SKM-1 treated with dmso at 0.1 percent for 144 hours (cell line): ENCODE data around the gene CX3CL1.
A peak's percentile ranks its signal among the peaks of the same experiment; 100 is the strongest.
"Not testable (repeated sequence)": the region's sequence is repeated elsewhere in the genome, so short reads cannot be mapped to it uniquely, and the experiment has no call there.

Experiments
- DNase-seq: peaks from one replicate; lab custom pipeline; 2025; ENCODE audit not compliant: unreplicated experiment; lab: John Stamatoyannopoulos, UW

CX3CL1 gene

DNA sequence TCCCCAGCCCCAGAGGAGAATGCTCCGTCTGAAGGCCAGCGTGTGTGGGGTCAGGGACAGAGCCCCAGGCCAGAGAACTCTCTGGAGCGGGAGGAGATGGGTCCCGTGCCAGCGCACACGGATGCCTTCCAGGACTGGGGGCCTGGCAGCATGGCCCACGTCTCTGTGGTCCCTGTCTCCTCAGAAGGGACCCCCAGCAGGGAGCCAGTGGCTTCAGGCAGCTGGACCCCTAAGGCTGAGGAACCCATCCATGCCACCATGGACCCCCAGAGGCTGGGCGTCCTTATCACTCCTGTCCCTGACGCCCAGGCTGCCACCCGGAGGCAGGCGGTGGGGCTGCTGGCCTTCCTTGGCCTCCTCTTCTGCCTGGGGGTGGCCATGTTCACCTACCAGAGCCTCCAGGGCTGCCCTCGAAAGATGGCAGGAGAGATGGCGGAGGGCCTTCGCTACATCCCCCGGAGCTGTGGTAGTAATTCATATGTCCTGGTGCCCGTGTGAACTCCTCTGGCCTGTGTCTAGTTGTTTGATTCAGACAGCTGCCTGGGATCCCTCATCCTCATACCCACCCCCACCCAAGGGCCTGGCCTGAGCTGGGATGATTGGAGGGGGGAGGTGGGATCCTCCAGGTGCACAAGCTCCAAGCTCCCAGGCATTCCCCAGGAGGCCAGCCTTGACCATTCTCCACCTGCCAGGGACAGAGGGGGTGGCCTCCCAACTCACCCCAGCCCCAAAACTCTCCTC lies 10.4 kb downstream of the CX3CL1 start:
- no peak for DNase-seq

DNA sequence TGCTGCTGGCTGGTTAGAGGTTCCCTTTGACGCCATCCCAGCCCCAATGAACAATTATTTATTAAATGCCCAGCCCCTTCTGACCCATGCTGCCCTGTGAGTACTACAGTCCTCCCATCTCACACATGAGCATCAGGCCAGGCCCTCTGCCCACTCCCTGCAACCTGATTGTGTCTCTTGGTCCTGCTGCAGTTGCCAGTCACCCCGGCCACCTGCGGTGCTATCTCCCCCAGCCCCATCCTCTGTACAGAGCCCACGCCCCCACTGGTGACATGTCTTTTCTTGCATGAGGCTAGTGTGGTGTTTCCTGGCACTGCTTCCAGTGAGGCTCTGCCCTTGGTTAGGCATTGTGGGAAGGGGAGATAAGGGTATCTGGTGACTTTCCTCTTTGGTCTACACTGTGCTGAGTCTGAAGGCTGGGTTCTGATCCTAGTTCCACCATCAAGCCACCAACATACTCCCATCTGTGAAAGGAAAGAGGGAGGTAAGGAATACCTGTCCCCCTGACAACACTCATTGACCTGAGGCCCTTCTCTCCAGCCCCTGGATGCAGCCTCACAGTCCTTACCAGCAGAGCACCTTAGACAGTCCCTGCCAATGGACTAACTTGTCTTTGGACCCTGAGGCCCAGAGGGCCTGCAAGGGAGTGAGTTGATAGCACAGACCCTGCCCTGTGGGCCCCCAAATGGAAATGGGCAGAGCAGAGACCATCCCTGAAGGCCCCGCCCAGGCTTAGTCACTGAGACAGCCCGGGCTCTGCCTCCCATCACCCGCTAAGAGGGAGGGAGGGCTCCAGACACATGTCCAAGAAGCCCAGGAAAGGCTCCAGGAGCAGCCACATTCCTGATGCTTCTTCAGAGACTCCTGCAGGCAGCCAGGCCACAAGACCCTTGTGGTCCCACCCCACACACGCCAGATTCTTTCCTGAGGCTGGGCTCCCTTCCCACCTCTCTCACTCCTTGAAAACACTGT lies 11.3 kb downstream of the CX3CL1 start:
- DNase-seq, result no peak

DNA sequence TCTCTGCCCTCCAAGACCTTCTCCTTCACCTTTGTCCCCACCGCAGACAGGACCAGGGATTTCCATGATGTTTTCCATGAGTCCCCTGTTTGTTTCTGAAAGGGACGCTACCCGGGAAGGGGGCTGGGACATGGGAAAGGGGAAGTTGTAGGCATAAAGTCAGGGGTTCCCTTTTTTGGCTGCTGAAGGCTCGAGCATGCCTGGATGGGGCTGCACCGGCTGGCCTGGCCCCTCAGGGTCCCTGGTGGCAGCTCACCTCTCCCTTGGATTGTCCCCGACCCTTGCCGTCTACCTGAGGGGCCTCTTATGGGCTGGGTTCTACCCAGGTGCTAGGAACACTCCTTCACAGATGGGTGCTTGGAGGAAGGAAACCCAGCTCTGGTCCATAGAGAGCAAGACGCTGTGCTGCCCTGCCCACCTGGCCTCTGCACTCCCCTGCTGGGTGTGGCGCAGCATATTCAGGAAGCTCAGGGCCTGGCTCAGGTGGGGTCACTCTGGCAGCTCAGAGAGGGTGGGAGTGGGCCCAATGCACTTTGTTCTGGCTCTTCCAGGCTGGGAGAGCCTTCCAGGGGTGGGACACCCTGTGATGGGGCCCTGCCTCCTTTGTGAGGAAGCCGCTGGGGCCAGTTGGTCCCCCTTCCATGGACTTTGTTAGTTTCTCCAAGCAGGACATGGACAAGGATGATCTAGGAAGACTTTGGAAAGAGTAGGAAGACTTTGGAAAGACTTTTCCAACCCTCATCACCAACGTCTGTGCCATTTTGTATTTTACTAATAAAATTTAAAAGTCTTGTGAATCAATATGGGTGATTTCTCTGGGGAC lies 12.2 kb downstream of the CX3CL1 start:
- DNase-seq, result peak; percentile 62

DNA sequence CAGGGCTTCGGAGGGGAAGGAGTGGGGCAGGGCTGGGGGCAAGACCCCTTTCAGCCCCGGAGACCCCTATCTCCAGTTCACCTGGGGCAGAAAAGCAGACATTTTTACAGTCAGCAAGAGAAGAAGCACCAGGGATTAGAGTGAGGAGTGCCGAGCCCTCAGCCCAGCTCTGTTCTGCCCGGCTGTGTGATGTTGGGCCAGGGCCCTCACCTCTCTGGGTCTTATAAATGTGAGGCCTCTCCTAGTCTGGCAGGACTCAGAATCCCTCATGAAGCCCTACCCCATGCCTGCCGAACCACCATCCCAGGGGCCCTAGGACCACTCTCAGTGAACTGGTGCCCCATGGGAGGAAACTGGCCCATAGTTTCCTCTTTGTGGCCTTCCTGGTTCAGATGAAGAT lies 12.8 kb downstream of the CX3CL1 start:
- no peak for DNase-seq

DNA sequence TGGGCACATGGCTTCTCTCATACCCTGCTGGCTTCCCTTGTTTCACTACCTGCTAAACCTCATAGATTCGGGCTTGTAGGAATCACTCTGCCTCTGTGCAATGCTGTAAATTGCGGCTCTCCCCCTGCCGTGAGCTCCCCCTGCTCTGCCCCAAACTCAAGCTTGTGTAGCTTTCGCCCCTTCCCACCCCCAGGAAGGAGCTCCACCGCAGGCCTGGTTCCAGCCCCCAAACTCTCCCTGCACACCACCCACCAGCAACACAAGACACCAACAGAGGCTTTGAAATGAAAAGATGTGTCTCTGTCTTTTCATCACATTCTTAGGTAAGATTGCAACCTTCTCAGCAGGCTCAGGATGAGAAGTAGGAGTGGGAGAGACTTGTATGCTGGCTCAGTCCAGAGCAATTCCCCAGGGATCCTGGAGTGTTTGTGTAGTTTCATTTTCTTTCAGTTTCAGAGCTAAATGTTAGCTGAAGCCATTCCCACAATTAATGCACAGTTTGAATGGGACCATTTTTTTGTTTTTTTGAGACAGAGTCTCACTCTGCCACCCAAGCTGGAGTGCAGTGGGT lies 14.2 kb downstream of the CX3CL1 start:
- DNase-seq, result no peak

DNA sequence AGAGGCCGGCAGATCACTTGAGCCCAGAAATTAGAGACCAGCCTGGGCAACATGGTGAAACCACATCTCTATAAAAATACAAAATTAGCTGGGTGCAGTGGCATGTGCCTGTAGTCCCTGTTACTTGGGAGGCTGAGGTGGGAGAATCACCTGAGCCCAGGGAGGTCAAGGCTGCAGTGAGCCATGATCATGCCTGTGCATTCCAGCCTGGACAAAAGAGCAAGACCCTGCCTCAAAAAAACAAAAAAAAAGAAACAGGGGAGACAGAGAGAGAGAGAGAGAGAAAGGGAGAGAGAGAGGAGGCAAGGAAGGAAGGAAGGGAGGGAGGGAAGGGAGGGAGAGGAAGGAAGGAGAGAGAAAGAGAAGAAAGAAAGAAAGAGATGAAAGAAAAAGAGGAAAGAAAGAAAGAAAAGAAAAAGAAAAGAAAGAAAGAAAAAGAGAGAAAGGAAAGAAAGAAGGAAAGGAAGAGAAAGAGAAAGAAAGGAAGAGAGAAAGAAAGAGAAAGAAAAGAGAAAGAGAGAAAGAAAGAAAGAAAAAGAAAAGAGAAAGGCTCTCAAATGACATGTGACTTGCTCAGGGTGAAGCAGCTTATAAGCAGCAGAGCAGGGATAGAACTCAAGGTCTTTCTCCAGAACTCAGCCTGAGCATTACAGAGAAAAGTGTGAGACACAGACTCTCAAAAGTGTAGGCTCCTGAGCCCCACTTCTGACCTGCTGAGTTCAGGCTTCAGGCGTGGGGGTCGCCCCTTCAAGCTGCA lies 15.5 kb downstream of the CX3CL1 start:
- no peak for DNase-seq

DNA sequence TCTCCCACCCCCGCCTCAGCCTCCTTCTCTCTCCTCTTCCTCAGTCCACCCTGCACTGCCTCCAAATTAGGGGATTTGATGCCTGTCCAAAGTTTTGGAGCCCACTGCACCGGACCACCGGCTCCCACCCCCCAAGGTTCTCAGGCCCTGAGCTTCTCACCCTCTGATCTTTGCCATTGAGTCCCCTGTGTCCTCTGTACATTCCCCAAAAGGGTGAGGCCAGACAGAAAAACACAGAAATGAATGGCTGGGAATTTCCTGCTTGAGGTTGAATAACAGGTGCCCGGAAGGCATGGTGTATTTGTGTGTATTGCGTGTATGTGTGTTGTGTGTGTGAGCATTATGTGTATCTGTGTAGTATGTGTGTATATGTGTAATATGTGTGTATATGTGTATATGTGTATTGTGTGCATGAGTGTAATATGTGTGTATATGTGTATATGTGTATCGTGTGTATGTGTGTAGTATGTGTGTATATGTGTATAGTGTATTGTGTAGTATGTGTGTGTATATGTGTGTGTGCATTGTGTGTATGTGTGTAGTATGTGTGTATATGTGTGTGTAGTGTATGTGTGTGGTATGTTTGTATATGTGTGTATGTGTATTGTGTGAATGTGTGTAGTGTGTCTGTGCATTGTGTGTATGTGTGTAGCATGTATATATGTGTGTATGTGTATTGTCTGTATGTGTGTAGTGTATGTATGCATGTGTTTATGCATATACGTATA lies 16.2 kb downstream of the CX3CL1 start:
- DNase-seq, result no peak

DNA sequence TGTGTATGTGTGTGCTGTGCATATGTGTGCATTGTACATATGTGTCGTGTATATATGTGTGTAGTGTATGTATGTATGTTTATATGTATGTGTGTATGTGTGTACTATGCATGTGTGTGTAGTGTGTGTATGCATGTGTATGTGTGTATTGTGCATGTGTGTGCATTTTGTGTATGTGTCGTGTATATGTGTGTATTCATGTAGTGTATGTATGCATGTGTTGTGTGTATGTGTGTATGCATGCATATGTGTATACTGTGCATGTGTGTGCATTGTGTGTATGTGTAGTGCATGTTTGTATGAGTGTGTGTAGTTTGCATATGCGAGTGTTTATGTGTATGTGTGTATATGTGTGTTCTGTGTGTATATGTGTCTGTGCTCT lies 16.8 kb downstream of the CX3CL1 start:
- no peak for DNase-seq

DNA sequence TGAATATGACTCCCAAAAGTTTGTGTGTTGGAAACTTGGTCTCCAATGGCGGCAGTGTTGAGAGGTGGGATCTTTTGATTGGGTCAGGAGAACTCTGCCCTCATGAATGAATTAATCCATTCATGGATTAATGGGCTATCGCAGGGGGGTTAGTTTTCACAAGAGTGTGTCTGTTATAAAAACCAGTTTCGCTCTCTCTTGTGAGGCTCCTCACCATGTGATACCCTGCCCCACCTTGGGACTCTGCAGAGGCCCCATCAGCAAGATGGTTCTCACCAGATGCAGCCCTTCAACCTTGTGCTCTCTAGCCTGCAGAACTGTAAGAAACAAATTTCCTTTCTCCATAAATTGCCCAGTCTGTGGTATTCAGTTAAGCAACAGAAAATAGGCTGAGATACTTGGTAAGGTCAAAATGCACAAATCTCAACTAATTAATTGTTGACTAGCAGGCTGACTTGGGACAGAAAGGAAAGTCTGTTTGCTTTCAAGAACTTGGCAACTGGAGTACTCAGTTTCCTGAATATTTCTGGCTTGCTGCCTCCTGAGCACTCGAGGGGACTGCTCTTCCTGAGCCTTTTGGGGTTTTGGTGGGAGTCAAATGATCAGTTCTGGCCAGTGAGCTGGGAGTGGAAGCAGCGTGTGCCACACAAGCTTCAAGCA lies 18.5 kb downstream of the CX3CL1 start:
- DNase-seq, result no peak

DNA sequence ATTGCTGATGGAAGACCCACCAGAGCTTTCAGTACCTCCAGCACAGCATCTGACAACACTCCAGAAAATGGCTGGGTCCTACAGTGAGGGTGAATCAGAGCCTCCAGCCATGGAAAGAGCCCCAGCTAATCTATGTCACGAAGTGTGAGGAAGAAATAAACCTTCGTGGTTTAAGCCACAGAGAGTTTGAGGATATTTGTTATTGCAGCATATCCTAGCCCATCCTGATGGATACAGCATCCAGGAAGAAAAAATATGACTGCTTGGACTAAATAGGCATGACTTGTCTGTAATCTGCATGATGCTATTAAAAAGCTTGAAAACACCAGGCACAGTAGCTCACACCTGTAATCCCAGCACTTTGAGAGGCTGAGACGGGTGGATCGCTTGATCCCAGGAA lies 19.0 kb downstream of the CX3CL1 start:
- DNase-seq, result no peak

DNA sequence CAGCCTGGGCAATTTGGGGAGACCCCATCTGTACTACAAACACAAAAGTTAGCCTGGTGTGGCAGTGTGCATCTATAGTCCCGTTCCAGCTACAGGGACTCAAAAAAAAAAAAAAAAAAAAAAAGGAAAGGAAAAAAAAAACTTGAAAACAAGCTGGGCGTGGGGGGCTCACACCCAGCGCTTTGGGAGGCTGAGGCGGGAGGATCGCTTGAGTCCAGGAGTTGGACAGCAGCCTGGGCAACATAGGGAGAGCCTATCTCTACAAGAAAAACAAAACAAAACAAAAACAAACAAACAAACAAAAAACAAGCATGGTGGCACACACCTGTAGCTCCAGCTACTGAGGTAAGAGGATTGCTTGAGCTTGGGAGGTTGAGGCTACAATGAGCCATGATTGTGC lies 19.4 kb downstream of the CX3CL1 start:
- no peak for DNase-seq

DNA sequence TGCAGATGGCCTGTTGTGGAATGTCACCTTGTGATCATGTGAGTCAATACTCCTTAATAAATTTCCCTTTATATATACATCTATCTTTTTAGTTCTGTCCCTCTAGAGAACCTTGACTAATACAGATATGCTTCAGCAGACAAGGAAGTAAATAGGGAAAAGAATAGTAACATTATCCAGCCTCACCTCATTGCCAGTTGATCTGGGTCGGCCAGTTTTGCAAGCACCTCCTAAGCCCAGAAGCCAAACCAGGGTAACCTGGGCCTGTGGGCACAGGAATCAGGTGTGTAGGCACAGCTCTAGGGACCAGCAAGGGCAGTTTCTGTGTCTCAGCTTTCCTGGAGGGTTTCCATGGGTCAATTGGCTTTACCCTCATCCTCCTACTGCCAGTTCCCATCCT lies 20.4 kb downstream of the CX3CL1 start:
- DNase-seq, result no peak

DNA sequence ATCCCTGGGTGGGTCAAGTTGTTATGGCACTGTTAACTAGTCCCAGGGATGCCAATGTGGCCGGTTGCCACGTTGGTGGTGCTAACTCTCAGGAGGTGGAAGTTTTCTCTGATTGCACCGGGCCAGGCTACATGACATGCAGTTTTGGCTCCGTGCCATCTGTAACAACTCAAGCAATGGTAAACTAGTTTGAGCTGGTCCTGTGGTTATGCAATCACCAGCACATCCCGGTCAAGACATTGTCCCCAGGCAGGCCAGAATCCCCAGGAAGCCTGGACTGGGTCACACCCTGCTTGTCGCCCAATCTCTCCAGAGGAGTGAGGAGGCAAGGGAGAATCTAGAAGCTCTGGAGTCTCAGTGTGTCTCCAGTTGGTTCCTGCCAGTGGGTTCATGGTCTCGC lies 22.2 kb downstream of the CX3CL1 start:
- DNase-seq, result no peak

DNA sequence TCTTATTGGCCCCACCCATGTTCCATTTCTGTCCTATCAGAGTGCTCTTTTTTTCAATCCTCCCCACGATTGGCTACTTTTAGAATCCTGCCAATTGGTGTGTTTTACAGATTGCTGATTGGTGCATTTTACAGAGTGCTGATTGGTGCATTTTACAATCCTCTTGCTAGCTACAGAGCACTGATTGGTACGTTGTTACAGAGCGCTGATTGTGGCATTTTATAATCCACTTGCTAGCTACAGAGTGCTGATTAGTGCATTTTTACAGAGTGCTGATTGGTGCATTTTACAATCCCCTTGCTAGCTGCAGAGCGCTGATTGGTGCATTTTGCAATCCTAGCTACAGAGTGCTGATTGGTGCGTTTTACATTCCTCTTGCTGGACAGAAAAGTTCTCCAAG lies 22.7 kb downstream of the CX3CL1 start:
- no peak for DNase-seq

DNA sequence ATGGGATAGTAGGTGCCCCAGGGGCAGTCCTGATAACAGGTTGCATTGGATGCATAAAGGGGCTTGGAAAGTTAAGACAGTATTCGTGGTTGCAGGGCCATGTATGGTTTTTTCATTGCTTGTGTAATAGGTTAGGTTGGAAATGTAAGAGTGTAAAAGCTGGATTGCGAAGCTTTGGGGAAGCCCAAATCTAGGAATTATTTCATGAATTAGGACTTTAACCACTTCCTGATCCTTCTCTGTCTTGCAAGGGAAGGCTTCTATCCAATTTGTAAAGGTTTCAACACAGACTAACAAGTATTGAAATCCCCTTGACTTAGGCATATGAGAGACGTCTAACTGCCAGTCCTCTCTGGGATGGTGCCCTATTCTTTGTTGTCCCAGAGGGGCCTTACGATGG lies 24.5 kb downstream of the CX3CL1 start:
- DNase-seq, result no peak

DNA sequence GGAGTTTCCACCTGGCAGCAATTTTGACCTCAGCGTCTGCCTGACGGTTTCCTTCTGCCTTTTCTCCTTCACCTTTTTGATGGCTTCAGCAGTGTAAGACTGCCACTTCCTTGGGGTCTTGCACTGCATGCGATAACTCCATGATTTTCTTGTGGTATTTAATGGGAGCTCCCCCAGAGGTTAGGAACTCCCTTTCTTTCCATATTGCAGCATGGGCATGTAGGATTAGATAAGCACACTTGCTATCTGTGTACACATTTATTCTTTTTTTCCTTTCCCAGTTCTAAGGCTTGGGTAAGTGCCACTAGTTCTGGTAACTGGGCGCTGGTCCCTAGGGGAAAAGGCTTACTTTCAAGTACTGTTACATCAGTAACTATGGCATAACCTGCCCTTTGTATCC lies 25.2 kb downstream of the CX3CL1 start:
- not testable (repeated sequence) for DNase-seq

DNA sequence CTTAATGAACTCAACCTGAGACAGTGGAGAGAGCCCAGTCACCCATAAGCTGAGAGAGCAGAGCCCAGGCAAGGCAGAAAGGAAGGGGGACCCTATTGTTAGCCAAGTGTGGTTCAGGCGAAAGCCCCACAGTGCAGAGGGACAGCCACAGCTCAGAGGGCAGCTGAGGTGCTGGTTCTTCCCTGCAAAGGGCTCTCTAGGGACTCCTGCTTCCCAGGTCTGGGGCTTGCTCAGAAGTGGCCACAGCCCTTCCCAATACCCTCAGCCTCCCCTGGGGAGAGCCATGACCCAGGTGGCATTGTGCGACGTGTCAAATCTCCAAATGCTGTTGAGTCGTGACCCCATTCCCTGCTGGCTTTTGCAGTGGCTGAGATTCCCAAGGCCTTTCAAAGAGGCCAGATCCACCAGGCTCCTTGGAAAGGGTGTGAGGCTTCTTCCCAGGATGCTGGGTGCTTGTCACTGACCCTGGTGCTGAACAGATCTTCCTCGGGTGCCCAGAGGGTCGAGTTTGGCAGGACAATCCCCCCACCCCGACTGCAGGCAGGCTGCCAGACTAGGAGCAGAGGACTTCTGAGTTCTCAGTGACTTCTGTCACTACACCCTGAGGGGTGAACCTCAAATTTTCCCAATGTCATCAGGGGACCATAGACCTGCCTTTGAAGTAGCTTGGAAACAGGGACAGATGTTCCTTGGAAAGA lies 29.8 kb downstream of the CX3CL1 start:
- no peak for DNase-seq

DNA sequence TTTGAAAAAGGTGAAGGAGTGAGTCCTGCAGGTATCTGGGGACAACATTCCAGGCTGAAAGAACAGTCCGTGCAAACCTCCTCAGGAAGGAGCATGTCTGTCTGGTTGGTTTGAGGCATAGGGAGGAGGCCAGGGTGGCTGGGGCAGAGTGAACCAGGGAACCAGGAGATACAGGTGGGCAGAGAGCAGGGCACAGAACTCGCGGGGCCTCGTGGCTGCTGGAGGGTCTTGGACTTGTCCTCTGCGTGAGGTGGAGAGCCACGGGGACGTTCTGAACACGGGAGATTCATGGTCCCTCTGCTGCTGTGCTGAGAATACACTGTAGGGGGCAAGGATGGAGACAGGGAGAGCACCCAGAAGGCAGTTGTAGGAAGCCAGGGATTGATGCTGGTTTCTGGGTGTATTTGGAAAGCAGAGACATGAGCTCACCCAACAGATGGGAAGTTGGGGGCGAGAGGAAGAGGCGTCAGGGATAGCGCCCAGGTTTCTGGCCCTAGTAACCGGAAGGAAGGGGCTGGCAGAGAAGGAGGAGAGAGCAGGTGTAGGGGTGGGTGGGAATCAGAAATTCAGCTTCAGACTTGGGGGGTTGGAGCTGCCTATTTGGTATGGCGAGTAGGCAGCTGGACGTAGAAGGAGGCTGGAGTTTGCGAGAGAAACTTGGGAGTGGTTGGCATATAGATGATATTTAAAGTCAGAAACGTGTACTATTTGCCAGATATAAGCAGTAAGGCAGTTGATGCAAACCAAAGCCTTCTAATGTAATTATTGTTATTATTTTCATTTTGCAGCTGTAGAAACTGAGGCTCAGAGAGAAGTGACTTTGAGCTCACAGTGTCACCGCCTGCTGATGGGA lies 31.9 kb downstream of the CX3CL1 start, which contains the start of gene CCL17:
TSS of gene CCL17 (plus strand) at position 803 of the 853 bp plus-strand sequence. CDS start 9,166 bp downstream, outside the sequence.
- DNase-seq, result no peak
